Testis (tissue), 3 donors: ENCODE results near the gene WDR20. TPM values are rescaled to one million over a fixed set of nuclear protein-coding genes. Genes with fewer than 3 reads are reported as not detected.

Experiments
- DNase-seq: peaks from one replicate; pipeline ENCODE4 v3.0.0-alpha.2; 2019
- H3K27ac ChIP-seq, 2 donors: fragments of 200-600 bp; sonication (generic); one replicate each; pipeline ENCODE4 v1.5.1; 2019
- H3K27me3 ChIP-seq: fragments of 200-600 bp; sonication (generic); one replicate; pipeline ENCODE4 v1.5.1; 2019
- H3K36me3 ChIP-seq: fragments of 200-600 bp; sonication (generic); one replicate; pipeline ENCODE4 v1.5.1; 2017; ENCODE audit warnings: low read depth; ENCODE audit errors: missing control alignments
- H3K4me1 ChIP-seq: fragments of 200-600 bp; sonication (generic); one replicate; pipeline ENCODE4 v1.5.1; 2019
- H3K4me3 ChIP-seq, 2 donors: fragments of 200-600 bp; sonication (generic); one replicate each; pipeline ENCODE4 v1.5.1; 2017 to 2019
- H3K9me3 ChIP-seq: fragments of 200-600 bp; sonication (generic); one replicate; pipeline ENCODE4 v1.5.1; 2017
- POLR2A ChIP-seq: fragments of 450-650 bp; IDR thresholded peaks from one replicate; pipeline ENCODE4 v1.6.1; 2017; ENCODE audit warnings: antibody characterized with exemption, mild to moderate bottlenecking, moderate library complexity
- WGBS, 2 donors: methylation state at CpG; one replicate each; pipeline ENCODE4 v1.1.5; 2018; 5-methylcytosine and 5-hydroxymethylcytosine counted together
- intact Hi-C: fragments of 100-400 bp; cut with DNase I; formaldehyde crosslinking; loops from one replicate; pipeline ENCODE4 v1.15.1; 2023; ENCODE audit warnings: low total_unique reads
- polyA plus RNA-seq: library from polyadenylated mRNA; stranded (reverse); fragments of 350-450 nt; fragmentation: Illumina TruSeq; extraction: RNeasy Lipid Tissue Mini Kit (QIAGEN cat#74804); gene quantifications from one replicate; pipeline ENCODE4 v1.2.3, GENCODE V29; 2014; ENCODE audit warnings: low read depth, low replicate concordance; ENCODE audit not compliant: insufficient read depth
- total RNA-seq, 2 donors: library from RNA; depleted of rRNA; stranded (reverse); fragments of >200 nt; gene quantifications; one replicate each; pipeline ENCODE4 v1.2.3, GENCODE V29; 2016
- TF ChIP-seq, protein P1 (sequence below), 3 experiments: fragments of 450-650 bp in 2 of 3; fragments of 200-600 bp in 1 of 3; sonication (generic) in 1 of 3; IDR thresholded peaks; one replicate each; pipeline ENCODE4 v1.5.1; 2016 to 2019; ENCODE audit warnings: antibody characterized with exemption in 3 of 3, mild to moderate bottlenecking in 2 of 3, moderate library complexity in 1 of 3

Gene WDR20
- total and polyA plus RNA-seq, 3 donors from 2014 or later = 46.5 to 69.2 (median 56.4) TPM

DNA sequence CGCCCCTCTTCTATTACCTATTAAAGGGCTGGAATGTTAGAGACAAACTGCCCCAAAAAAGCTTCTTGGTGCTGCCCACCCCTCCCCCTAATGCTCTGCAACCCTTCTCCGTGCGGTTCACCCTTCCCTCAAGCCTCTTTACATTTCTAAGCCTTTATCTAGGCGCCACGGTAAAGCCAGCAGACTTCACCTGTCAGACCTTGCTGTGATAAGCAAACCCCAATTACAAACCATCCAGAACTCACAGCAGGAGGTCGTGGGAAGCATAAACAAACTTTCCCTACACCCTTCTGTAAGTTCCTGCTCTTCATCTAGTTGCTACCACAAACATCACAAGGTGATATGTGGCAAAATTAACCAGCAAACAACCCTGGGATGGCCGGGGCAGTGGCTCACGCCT is 108.4 kb downstream of the WDR20 start:
- Histone ChIP-seq H3K27ac (no peak overlapping the region), H3K4me1 (no peaks in the 10 kb centered on the region), H3K36me3 (no peaks in the 10 kb centered on the region), H3K9me3 (no peaks in the 10 kb centered on the region), H3K4me3 (no peak overlapping the region), H3K27me3 (no peaks in the 10 kb centered on the region)
- 88 to 91% methylated on average over 8 of the region's 8 CpGs for WGBS, 2 donors
- no peak for DNase-seq
- intact Hi-C loops = no loop called here
- TF ChIP-seq, protein P1, sequence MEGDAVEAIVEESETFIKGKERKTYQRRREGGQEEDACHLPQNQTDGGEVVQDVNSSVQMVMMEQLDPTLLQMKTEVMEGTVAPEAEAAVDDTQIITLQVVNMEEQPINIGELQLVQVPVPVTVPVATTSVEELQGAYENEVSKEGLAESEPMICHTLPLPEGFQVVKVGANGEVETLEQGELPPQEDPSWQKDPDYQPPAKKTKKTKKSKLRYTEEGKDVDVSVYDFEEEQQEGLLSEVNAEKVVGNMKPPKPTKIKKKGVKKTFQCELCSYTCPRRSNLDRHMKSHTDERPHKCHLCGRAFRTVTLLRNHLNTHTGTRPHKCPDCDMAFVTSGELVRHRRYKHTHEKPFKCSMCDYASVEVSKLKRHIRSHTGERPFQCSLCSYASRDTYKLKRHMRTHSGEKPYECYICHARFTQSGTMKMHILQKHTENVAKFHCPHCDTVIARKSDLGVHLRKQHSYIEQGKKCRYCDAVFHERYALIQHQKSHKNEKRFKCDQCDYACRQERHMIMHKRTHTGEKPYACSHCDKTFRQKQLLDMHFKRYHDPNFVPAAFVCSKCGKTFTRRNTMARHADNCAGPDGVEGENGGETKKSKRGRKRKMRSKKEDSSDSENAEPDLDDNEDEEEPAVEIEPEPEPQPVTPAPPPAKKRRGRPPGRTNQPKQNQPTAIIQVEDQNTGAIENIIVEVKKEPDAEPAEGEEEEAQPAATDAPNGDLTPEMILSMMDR (IDR thresholded peaks at IDR 0.05) = no peak
- TF ChIP-seq POLR2A = no peak

DNA sequence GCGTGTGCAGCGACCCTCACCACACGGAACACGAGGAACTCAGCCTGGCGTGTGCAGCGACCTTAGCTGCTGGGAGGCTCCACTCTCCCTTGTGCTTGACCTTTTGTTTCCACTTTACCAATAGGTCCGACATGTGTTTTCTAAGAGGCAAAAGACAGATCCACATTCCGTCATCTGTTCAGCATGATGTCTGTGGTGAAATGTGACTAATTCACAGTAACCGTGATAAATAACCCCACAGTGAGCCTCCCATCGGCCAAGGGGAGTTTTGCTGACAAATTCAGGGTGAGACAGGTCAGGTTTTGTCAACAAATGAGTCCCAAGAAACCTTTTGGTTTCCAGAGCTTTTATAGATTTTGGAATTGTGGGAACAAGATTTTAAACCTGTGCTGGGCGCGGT is 109.3 kb downstream of the WDR20 start:
- H3K4me1 ChIP-seq = no peaks in the 10 kb centered on the region
- no peak for DNase-seq
- no peak overlapping the region for H3K27ac ChIP-seq
- no peaks in the 10 kb centered on the region for H3K27me3 ChIP-seq
- intact Hi-C loops = no loop called here
- WGBS, 2 donors = 90 to 91% methylated on average over 12 of the region's 12 CpGs
- no peak overlapping the region for H3K4me3 ChIP-seq
- no peaks in the 10 kb centered on the region for H3K9me3 ChIP-seq
- H3K36me3 ChIP-seq = no peaks in the 10 kb centered on the region
- TF ChIP-seq POLR2A = no peak
- TF ChIP-seq, protein P1 (IDR thresholded peaks at IDR 0.05) = no peak

DNA sequence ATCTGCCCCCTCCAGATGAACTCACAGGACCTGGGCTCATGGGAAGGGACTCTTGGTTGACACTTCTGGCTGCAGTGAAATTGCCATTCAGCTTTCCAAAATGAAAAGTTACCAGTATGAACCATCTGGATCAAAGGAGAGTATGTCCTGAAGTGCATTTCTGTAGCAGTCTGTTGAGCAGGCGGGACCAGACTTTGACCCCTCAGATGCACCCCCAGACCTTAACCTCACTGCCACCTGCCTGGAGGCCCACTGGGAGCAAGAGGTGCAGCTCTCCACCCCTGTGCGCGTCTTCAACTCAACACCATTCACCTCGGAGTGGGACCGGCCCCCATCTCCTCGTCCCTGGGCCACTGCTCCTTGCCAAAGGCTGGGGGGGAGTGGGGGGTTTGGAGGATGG is 110.3 kb downstream of the WDR20 start:
- TF ChIP-seq, protein P1 (IDR thresholded peaks at IDR 0.05) = no peak
- TF ChIP-seq POLR2A = no peak
- no peaks in the 10 kb centered on the region for H3K9me3 ChIP-seq
- no peaks in the 10 kb centered on the region for H3K4me1 ChIP-seq
- H3K4me3 ChIP-seq = no peak overlapping the region
- no peaks in the 10 kb centered on the region for H3K36me3 ChIP-seq
- no peak for DNase-seq
- 94 to 96% methylated on average over 6 of the region's 6 CpGs for WGBS, 2 donors
- intact Hi-C loops = no loop called here
- no peak overlapping the region for H3K27ac ChIP-seq
- H3K27me3 ChIP-seq = no peaks in the 10 kb centered on the region

DNA sequence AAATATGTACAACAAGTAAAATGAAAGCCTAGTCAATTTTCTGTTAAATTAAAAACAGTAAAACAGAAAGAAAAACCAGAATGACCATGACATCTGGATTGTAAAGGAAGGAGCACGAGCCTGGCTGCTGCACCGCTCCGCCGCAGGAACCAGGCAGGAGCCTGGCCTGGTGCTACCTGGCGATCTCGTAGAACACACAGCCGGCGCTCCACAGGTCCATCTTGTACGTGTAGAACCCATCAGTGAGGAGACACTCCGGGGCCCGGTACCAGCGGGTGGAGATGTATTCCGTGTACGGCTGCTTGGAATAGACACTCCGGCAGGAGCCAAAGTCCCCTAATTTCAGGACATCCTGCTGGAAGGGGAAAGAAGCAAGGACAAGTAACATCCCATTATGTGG is 110.9 kb downstream of the WDR20 start:
- H3K9me3 ChIP-seq = no peaks in the 10 kb centered on the region
- no peaks in the 10 kb centered on the region for H3K27me3 ChIP-seq
- H3K4me1 ChIP-seq = no peaks in the 10 kb centered on the region
- no peak for TF ChIP-seq POLR2A
- TF ChIP-seq, protein P1 (IDR thresholded peaks at IDR 0.05) = no peak
- no peak overlapping the region for H3K27ac ChIP-seq
- H3K36me3 ChIP-seq = no peaks in the 10 kb centered on the region
- no peak for DNase-seq
- H3K4me3 ChIP-seq = no peak overlapping the region
- intact Hi-C loops = no loop called here
- WGBS, 2 donors = 93 to 94% methylated on average over 15 of the region's 15 CpGs

DNA sequence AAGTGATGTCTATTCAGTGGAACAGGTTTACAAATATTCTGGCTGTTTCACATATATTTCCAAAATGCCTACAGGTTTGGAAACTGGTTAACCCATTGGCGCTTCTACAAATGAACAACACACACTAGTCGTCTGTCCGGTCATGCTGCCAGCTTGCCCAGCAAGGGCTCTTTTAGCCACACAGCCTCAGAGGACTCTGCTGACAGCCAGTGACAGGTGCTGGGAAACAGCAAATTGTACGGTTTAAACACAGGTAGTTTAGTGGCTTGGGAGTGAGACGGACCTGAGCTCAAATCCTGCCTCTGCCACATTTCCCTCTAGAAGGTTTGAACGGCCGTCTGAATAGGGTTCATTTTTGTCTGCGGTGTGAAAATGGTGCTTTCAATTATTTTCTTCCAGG is 111.5 kb downstream of the WDR20 start:
- Histone ChIP-seq H3K9me3 (no peaks in the 10 kb centered on the region), H3K36me3 (no peaks in the 10 kb centered on the region), H3K27me3 (no peaks in the 10 kb centered on the region), H3K4me1 (no peaks in the 10 kb centered on the region), H3K27ac (no peak overlapping the region), H3K4me3 (no peak overlapping the region)
- no peak for TF ChIP-seq POLR2A
- TF ChIP-seq, protein P1 (IDR thresholded peaks at IDR 0.05) = no peak
- 81 to 96% methylated on average over 5 to 8 of the region's 8 CpGs for WGBS, 2 donors
- intact Hi-C loops = no loop called here
- DNase-seq = no peak
